HG03159 (cell line): ENCODE data around the gene TBC1D22A.
"Not testable (repeated sequence)": the region's sequence is repeated elsewhere in the genome, so short reads cannot be mapped to it uniquely, and the experiment has no call there.

Experiments used
- ATAC-seq: cut with Tn5 transposase; IDR thresholded peaks from one replicate; pipeline ENCODE4 v1.9.1; 2021; ENCODE audit warnings: mild to moderate bottlenecking, moderate library complexity; ENCODE audit not compliant: unreplicated experiment

Gene TBC1D22A

GRCh38 chr22:47155912-47156311, 393.5 kb downstream of the TBC1D22A start:
- no peak for ATAC-seq

GRCh38 chr22:47156352-47157092, 394.1 kb downstream of the TBC1D22A start:
- no peak for ATAC-seq

- no peak for ATAC-seq
Observed at GRCh38 chr22:47157093-47157420, 394.6 kb downstream of the TBC1D22A start.

GRCh38 chr22:47157486-47158270, 395.2 kb downstream of the TBC1D22A start:
- no peak for ATAC-seq

GRCh38 chr22:47158457-47158856, 396.0 kb downstream of the TBC1D22A start:
- ATAC-seq = no peak

- ATAC-seq = no peak
Observed at GRCh38 chr22:47159592-47159991, 397.1 kb downstream of the TBC1D22A start.

GRCh38 chr22:47160141-47160541, 397.7 kb downstream of the TBC1D22A start:
- no peak for ATAC-seq

- ATAC-seq = no peak
Observed at GRCh38 chr22:47160781-47161520, 398.5 kb downstream of the TBC1D22A start.

GRCh38 chr22:47161631-47162030, 399.2 kb downstream of the TBC1D22A start:
- no peak for ATAC-seq

GRCh38 chr22:47162865-47163264, 400.4 kb downstream of the TBC1D22A start:
- no peak for ATAC-seq

- ATAC-seq = no peak
Observed at GRCh38 chr22:47163481-47163855, 401.0 kb downstream of the TBC1D22A start.

GRCh38 chr22:47163856-47164513, 401.5 kb downstream of the TBC1D22A start:
- no peak for ATAC-seq

GRCh38 chr22:47164514-47165337, 402.3 kb downstream of the TBC1D22A start:
- ATAC-seq = no peak

- ATAC-seq = no peak
Observed at GRCh38 chr22:47165338-47166032, 403.0 kb downstream of the TBC1D22A start.

GRCh38 chr22:47166033-47166404, 403.6 kb downstream of the TBC1D22A start:
- no peak for ATAC-seq

GRCh38 chr22:47166446-47167016, 404.1 kb downstream of the TBC1D22A start:
- ATAC-seq = no peak

- ATAC-seq = no peak
Observed at GRCh38 chr22:47167056-47167455, 404.6 kb downstream of the TBC1D22A start.

- ATAC-seq = not testable (repeated sequence)
Observed at GRCh38 chr22:47167921-47168320, 405.5 kb downstream of the TBC1D22A start.

GRCh38 chr22:47168441-47168840, 406.0 kb downstream of the TBC1D22A start:
- ATAC-seq = no peak
